ENCODE data around the gene HS6ST2. TPM values are rescaled to one million over a fixed set of nuclear protein-coding genes. Genes with fewer than 3 reads are reported as not detected.

Gene HS6ST2
- total RNA-seq, 1 experiment from 2014 or later, result 0.26 TPM

DNA sequence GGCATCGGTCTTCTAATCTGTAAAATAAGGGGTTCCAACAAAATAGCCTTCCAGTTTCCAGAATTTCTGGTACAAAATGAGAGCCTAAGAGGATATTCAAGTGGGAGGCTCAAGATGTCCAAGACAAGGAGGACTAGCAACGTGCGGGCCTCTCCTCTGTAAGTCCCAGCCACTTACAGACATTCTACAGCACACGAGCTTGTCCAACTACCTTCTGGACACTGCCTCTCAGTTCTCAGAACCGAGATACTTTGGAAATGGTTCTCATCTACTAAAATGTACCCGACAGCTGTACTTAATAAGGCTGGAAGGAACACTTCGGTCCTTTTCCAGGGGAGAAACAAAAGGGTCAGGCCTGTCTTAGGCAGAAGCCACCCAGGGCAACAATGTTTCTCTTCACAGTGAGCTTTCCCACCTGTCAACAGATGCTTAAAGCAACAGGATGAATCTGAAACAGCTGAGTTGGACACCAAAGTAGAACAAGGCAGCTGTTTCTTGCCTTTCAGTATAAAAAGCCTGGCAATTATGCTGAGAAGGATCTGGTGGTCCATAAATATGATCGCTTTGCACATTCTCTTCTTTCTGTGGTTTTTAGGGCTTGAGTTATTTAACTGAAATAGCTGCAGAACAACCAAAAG is 127.0 kb downstream of the HS6ST2 start:
- in situ Hi-C loops (cut with HindIII; ENCODE audit: low pct_unique_long_range_greater_than_20kb, low sequenced_read_pairs) (no loop called here), intact Hi-C loops (cut with micrococcal nuclease; ENCODE audit: unreplicated experiment) (no loop called here)
- ChIA-PET POLR2A (no interaction called here), CTCF (no interaction called here)
- DNase-seq (ENCODE audit: low read depth, low spot score), result no peak
- no peak for ATAC-seq
- no TSS peak for BruUV-seq (replicated peaks)
- Histone ChIP-seq H3K36me3 (ENCODE audit: control insufficient read depth, insufficient read depth, low read length) (no peaks in the 10 kb centered on the region), H3K4me1 (ENCODE audit: control insufficient read depth, insufficient read depth, low read length) (no peaks in the 10 kb centered on the region), H3K9me3 (ENCODE audit: control insufficient read depth, insufficient read depth, low read depth, low read length) (no peaks in the 10 kb centered on the region), H3K4me3 (ENCODE audit: low read depth in 2 of 2, low read length in 2 of 2) (no peak overlapping the region), H3K27ac (ENCODE audit: low read length) (no peak overlapping the region), H3K27me3 (ENCODE audit: control insufficient read depth, insufficient read depth, low read length) (no peaks in the 10 kb centered on the region)
- TF ChIP-seq SIN3A (IDR thresholded peaks at IDR 0.05; ENCODE audit: borderline replicate concordance, insufficient read depth, low read depth, low read length), result no peak

DNA sequence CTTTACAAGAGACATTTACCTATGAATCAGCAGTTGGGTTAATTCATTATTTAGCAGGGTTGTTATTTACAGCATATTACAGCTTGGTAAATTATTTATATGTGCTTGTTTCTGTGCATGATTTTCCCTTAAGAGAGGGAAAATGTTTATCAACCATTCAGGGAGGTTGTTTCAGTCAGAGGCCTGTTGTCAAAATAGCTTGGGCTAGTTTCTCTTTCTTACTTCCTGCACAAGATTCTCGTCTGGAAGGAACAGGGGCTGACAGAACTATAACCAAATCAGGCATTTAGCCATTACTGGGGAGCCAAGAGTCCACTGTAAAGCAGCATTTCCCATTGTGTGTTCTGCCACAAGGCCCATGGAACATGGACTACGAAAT is 135.8 kb downstream of the HS6ST2 start:
- no peak for ATAC-seq
- no peaks in the 10 kb centered on the region for H3K36me3 ChIP-seq (ENCODE audit: control insufficient read depth, insufficient read depth, low read length)
- no peak overlapping the region for H3K4me3 ChIP-seq (ENCODE audit: low read depth in 2 of 2, low read length in 2 of 2)
- H3K9me3 ChIP-seq (ENCODE audit: control insufficient read depth, insufficient read depth, low read depth, low read length), result no peaks in the 10 kb centered on the region
- BruUV-seq (replicated peaks), result no TSS peak
- no peak overlapping the region for H3K27ac ChIP-seq (ENCODE audit: low read length)
- in situ Hi-C loops (cut with HindIII; ENCODE audit: low pct_unique_long_range_greater_than_20kb, low sequenced_read_pairs), result no loop called here
- no peak for DNase-seq (ENCODE audit: low read depth, low spot score)
- intact Hi-C loops (cut with micrococcal nuclease; ENCODE audit: unreplicated experiment), result no loop called here
- TF ChIP-seq, protein P1, sequence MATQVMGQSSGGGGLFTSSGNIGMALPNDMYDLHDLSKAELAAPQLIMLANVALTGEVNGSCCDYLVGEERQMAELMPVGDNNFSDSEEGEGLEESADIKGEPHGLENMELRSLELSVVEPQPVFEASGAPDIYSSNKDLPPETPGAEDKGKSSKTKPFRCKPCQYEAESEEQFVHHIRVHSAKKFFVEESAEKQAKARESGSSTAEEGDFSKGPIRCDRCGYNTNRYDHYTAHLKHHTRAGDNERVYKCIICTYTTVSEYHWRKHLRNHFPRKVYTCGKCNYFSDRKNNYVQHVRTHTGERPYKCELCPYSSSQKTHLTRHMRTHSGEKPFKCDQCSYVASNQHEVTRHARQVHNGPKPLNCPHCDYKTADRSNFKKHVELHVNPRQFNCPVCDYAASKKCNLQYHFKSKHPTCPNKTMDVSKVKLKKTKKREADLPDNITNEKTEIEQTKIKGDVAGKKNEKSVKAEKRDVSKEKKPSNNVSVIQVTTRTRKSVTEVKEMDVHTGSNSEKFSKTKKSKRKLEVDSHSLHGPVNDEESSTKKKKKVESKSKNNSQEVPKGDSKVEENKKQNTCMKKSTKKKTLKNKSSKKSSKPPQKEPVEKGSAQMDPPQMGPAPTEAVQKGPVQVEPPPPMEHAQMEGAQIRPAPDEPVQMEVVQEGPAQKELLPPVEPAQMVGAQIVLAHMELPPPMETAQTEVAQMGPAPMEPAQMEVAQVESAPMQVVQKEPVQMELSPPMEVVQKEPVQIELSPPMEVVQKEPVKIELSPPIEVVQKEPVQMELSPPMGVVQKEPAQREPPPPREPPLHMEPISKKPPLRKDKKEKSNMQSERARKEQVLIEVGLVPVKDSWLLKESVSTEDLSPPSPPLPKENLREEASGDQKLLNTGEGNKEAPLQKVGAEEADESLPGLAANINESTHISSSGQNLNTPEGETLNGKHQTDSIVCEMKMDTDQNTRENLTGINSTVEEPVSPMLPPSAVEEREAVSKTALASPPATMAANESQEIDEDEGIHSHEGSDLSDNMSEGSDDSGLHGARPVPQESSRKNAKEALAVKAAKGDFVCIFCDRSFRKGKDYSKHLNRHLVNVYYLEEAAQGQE (IDR thresholded peaks at IDR 0.05; ENCODE audit: insufficient read depth in 1 of 2, low read depth in 2 of 2, low read length in 1 of 2), result no peak
- no peak for TF ChIP-seq TCF7L2 (IDR thresholded peaks at IDR 0.05; ENCODE audit: low read depth, low read length)
- TF ChIP-seq, protein P2, sequence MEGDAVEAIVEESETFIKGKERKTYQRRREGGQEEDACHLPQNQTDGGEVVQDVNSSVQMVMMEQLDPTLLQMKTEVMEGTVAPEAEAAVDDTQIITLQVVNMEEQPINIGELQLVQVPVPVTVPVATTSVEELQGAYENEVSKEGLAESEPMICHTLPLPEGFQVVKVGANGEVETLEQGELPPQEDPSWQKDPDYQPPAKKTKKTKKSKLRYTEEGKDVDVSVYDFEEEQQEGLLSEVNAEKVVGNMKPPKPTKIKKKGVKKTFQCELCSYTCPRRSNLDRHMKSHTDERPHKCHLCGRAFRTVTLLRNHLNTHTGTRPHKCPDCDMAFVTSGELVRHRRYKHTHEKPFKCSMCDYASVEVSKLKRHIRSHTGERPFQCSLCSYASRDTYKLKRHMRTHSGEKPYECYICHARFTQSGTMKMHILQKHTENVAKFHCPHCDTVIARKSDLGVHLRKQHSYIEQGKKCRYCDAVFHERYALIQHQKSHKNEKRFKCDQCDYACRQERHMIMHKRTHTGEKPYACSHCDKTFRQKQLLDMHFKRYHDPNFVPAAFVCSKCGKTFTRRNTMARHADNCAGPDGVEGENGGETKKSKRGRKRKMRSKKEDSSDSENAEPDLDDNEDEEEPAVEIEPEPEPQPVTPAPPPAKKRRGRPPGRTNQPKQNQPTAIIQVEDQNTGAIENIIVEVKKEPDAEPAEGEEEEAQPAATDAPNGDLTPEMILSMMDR (IDR thresholded peaks at IDR 0.05), result no peak
- no peak for TF ChIP-seq POLR2AphosphoS5 (IDR thresholded peaks at IDR 0.05; ENCODE audit: low read depth, low read length)
- no peak for TF ChIP-seq SIN3A (IDR thresholded peaks at IDR 0.05; ENCODE audit: borderline replicate concordance, insufficient read depth, low read depth, low read length)
- H3K27me3 ChIP-seq (ENCODE audit: control insufficient read depth, insufficient read depth, low read length), result no peaks in the 10 kb centered on the region
- ChIA-PET CTCF (interaction anchor here (0.6 kb wide), 1 partner anchor 104 kb away, joined by 3 read pairs; no protein-coding TSS in a partner anchor), POLR2A (no interaction called here)
- no peaks in the 10 kb centered on the region for H3K4me1 ChIP-seq (ENCODE audit: control insufficient read depth, insufficient read depth, low read length)

DNA sequence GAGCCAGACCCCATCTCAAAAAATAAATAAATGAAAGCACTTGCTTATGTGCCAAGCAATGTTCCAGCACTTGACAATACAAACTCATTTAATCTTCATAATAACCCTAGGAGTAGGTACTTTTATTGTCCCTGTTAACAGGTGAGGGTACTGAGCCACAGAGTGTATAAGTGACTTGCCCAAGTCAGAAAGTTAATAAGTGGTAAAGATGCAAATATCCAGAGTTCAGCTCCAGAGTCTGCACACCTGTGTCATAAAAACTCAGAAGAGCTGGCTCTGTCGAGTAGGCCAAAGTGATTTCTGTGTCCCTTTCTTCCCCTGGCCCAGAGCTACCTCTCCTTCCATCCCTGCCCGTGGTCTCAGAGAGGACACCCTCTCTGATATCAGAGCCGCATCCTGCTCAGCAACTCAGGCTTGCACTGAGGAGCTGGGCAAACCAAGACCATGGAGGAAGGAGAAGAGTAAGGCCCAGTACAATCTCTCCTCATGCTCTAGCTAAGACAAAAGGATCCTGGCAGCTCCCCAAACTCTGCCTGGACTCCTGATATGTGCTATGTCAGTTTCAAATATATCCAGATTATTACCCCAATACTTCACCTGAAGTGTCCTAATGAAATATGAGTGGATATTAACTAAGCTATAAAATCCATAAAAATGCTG is 136.3 kb downstream of the HS6ST2 start:
- Histone ChIP-seq H3K27ac (ENCODE audit: low read length) (no peak overlapping the region), H3K27me3 (ENCODE audit: control insufficient read depth, insufficient read depth, low read length) (no peaks in the 10 kb centered on the region), H3K9me3 (ENCODE audit: control insufficient read depth, insufficient read depth, low read depth, low read length) (no peaks in the 10 kb centered on the region), H3K4me1 (ENCODE audit: control insufficient read depth, insufficient read depth, low read length) (no peaks in the 10 kb centered on the region), H3K36me3 (ENCODE audit: control insufficient read depth, insufficient read depth, low read length) (no peaks in the 10 kb centered on the region), H3K4me3 (ENCODE audit: low read depth in 2 of 2, low read length in 2 of 2) (no peak overlapping the region)
- in situ Hi-C loops (cut with HindIII; ENCODE audit: low pct_unique_long_range_greater_than_20kb, low sequenced_read_pairs), result no loop called here
- BruUV-seq (replicated peaks), result no TSS peak
- intact Hi-C loops (cut with micrococcal nuclease; ENCODE audit: unreplicated experiment), result no loop called here
- POLR2A ChIA-PET, result no interaction called here
- DNase-seq (ENCODE audit: low read depth, low spot score) (no peak), ATAC-seq (no peak)
- CTCF ChIA-PET, result interaction anchor here (0.6 to 0.7 kb wide), 2 partner anchors 103 to 501 kb away, joined by 3 read pairs; no protein-coding TSS in a partner anchor
- no peak for TF ChIP-seq SIN3A (IDR thresholded peaks at IDR 0.05; ENCODE audit: borderline replicate concordance, insufficient read depth, low read depth, low read length)
- TF ChIP-seq, protein P1 (IDR thresholded peaks at IDR 0.05; ENCODE audit: insufficient read depth in 1 of 2, low read depth in 2 of 2, low read length in 1 of 2), result no peak
- TF ChIP-seq, protein P2 (IDR thresholded peaks at IDR 0.05), result no peak
- TF ChIP-seq POLR2AphosphoS5 (IDR thresholded peaks at IDR 0.05; ENCODE audit: low read depth, low read length), result no peak
- TF ChIP-seq TCF7L2 (IDR thresholded peaks at IDR 0.05; ENCODE audit: low read depth, low read length), result no peak
